Endothelial cell of umbilical vein (primary cell): ENCODE measurements around the gene APOO. TPM values are rescaled to one million over a fixed set of nuclear protein-coding genes. Genes with fewer than 3 reads are reported as not detected.

Experiments
- BruUV-seq: library from RNA; stranded (reverse); fragments of 400-500 nt; replicated peaks from 2 replicates; lab custom pipeline; 2021; lab: Mats Ljungman, UMichigan
- CTCF ChIA-PET: fragments of 300-600, 350-600 bp; sonication (Branson Sonifier 250); formaldehyde crosslinking; loops from one replicate; lab custom pipeline; 2021; ENCODE audit warnings: antibody characterized with exemption, inconsistent platforms; lab: Charles Lee
- POLR2A ChIA-PET: fragments of 300-600, 350-600 bp; sonication (Branson Sonifier 250); formaldehyde crosslinking; loops from one replicate; lab custom pipeline; 2021; ENCODE audit warnings: antibody characterized with exemption, inconsistent platforms; lab: Charles Lee
- DNase-seq: peaks from one replicate; pipeline ENCODE4 v3.0.0-alpha.2; 2011; ENCODE audit warnings: low read depth, low spot score
- FAIRE-seq: peaks from 2 replicates; lab custom pipeline; 2011; peaks lifted over from hg19 to GRCh38; lab: Jason Lieb, UNC
- H2AFZ ChIP-seq: 2 replicates; pipeline ENCODE4 v1.6.0; 2012; ENCODE audit warnings: low read depth, low read length, control low read depth, inconsistent platforms
- H3K27ac ChIP-seq: 2 replicates; pipeline ENCODE4 v1.5.1; 2011; ENCODE audit warnings: low read depth, mild to moderate bottlenecking, control low read depth, low read length, moderate library complexity; ENCODE audit not compliant: insufficient read depth
- H3K27me3 ChIP-seq, 2 experiments: 2 replicates each; pipeline versions ENCODE4 v1.6.0 to v1.6.1; 2011; ENCODE audit warnings: low read length in 2 of 2, mixed read lengths in 1 of 2; ENCODE audit not compliant: control insufficient read depth in 2 of 2, insufficient read depth in 2 of 2
- H3K36me3 ChIP-seq, 2 experiments: 2 replicates in 1 of 2; 3 replicates in 1 of 2; pipeline ENCODE4 v1.5.1; 2011; ENCODE audit warnings: low read length in 2 of 2, mild to moderate bottlenecking in 1 of 2, moderate library complexity in 1 of 2; ENCODE audit not compliant: control insufficient read depth in 2 of 2, insufficient read depth in 2 of 2; ENCODE audit errors: extremely low read depth in 1 of 2
- H3K4me1 ChIP-seq: 3 replicates; pipeline ENCODE4 v1.5.1; 2011; ENCODE audit warnings: mild to moderate bottlenecking, low read length; ENCODE audit not compliant: control insufficient read depth, insufficient read depth; ENCODE audit errors: extremely low read depth
- H3K4me2 ChIP-seq: 2 replicates; pipeline ENCODE4 v1.6.1; 2011; ENCODE audit warnings: low read length, control low read depth, mixed read lengths; ENCODE audit not compliant: insufficient read depth
- H3K4me3 ChIP-seq, 3 experiments: fragments of 200-600 bp in 1 of 3; sonication (generic), shearing (Covaris generic) in 1 of 3; replicated peaks in 1 of 3; 2 replicates each; pipeline ENCODE4 v1.5.1; 2011 to 2016; ENCODE audit warnings: control low read depth in 3 of 3, low read length in 3 of 3, mild to moderate bottlenecking in 2 of 3, inconsistent platforms in 1 of 3, low read depth in 1 of 3, moderate library complexity in 1 of 3; ENCODE audit not compliant: insufficient read depth in 1 of 3
- H3K79me2 ChIP-seq: 2 replicates; pipeline ENCODE4 v1.6.0; 2012; ENCODE audit warnings: low read length, inconsistent platforms; ENCODE audit not compliant: control insufficient read depth, insufficient read depth
- H3K9ac ChIP-seq: replicated peaks from 2 replicates; pipeline ENCODE3; 2011; ENCODE audit warnings: low read length, control low read depth; ENCODE audit not compliant: insufficient read depth; ENCODE audit errors: extremely low read depth
- H3K9me1 ChIP-seq: replicated peaks from 3 replicates; pipeline ENCODE4 v1.6.0; 2011; ENCODE audit warnings: mild to moderate bottlenecking, low read length; ENCODE audit not compliant: control insufficient read depth, insufficient read depth; ENCODE audit errors: extremely low read depth
- H3K9me3 ChIP-seq: replicated peaks from 2 replicates; pipeline ENCODE4 v1.5.1; 2012; ENCODE audit warnings: low read length, inconsistent platforms; ENCODE audit not compliant: control insufficient read depth, insufficient read depth
- H4K20me1 ChIP-seq: replicated peaks from 2 replicates; pipeline ENCODE3; 2011; ENCODE audit warnings: mild to moderate bottlenecking, low read length; ENCODE audit not compliant: control insufficient read depth, insufficient read depth; ENCODE audit errors: extremely low read depth
- EZH2 ChIP-seq: IDR thresholded peaks from 2 replicates; pipeline ENCODE4 v1.6.1; 2012; ENCODE audit warnings: borderline replicate concordance, low read depth, mild to moderate bottlenecking, moderate library complexity, low read length, inconsistent platforms; ENCODE audit not compliant: severe bottlenecking
- FOS ChIP-seq: IDR thresholded peaks from 2 replicates; pipeline ENCODE4 v1.6.1; 2011; ENCODE audit warnings: mild to moderate bottlenecking, low read length, moderate library complexity, borderline replicate concordance; ENCODE audit not compliant: insufficient read depth
- GATA2 ChIP-seq: IDR thresholded peaks from 2 replicates; pipeline ENCODE4 v1.7.0; 2011; ENCODE audit warnings: low read depth, mild to moderate bottlenecking, moderate library complexity, mixed read lengths, low read length; ENCODE audit not compliant: insufficient read length, insufficient read depth
- JUN ChIP-seq: IDR thresholded peaks from 2 replicates; pipeline ENCODE4 v1.6.1; 2011; ENCODE audit warnings: borderline replicate concordance, low read depth; ENCODE audit not compliant: insufficient read length, insufficient read depth
- MYC ChIP-seq: IDR thresholded peaks from one replicate; pipeline ENCODE4 v1.6.1; 2011; ENCODE audit warnings: mild to moderate bottlenecking, low read depth, low read length
- POLR2A ChIP-seq: IDR thresholded peaks from 2 replicates; pipeline ENCODE4 v1.6.1; 2012; ENCODE audit warnings: low read depth, mild to moderate bottlenecking, control low read depth, low read length
- POLR2AphosphoS5 ChIP-seq: IDR thresholded peaks from 2 replicates; pipeline ENCODE4 v1.6.1; 2012; ENCODE audit warnings: low read depth, mild to moderate bottlenecking, control low read depth, low read length, moderate library complexity; ENCODE audit not compliant: insufficient read depth
- dilution Hi-C: fragments of 300-500 bp; cut with MboI; formaldehyde crosslinking; loops from one replicate; pipeline ENCODE4 v1.15.0; 2019; ENCODE audit warnings: low sequenced_read_pairs; ENCODE audit not compliant: extremely low pct_ligation_motif_present
- intact Hi-C: fragments of 100-400 bp; cut with micrococcal nuclease; formaldehyde crosslinking; loops from one replicate; pipeline ENCODE4 v1.10.0; 2022
- polyA plus RNA-seq, 4 experiments: library from polyadenylated mRNA; depleted of rRNA in 3 of 4; stranded (reverse) in 3 of 4; unstranded in 1 of 4; fragments of >200 nt; gene quantifications; 2 replicates each; pipeline versions ENCODE4 v1.2.1 to v1.2.3, GENCODE V29; 2011 to 2012; ENCODE audit warnings: missing spikeins in 1 of 4
- total RNA-seq: library from RNA; stranded (reverse); gene quantifications from 2 replicates; pipeline ENCODE4 v1.2.3, GENCODE V29; 2021
- TF ChIP-seq, protein P1 (sequence below): IDR thresholded peaks from 2 replicates; pipeline ENCODE4 v1.6.1; 2011; ENCODE audit not compliant: insufficient read depth, insufficient read length
- TF ChIP-seq, protein P2 (sequence below), 2 donors: IDR thresholded peaks; 1 replicate in 1 of 2; 2 replicates in 1 of 2; pipeline ENCODE4 v1.5.1; 2011; ENCODE audit warnings: low read length in 2 of 2, mild to moderate bottlenecking in 2 of 2, moderate library complexity in 2 of 2, control low read depth in 1 of 2, inconsistent platforms in 1 of 2, low read depth in 1 of 2; ENCODE audit not compliant: insufficient read depth in 1 of 2; ENCODE audit errors: extremely low read depth in 1 of 2

APOO gene
- total and polyA plus RNA-seq, 2 donors (not counting 3 experiments of a cell fraction or from before 2014, with no cell fraction given): 9.8 to 24.3 TPM

DNA sequence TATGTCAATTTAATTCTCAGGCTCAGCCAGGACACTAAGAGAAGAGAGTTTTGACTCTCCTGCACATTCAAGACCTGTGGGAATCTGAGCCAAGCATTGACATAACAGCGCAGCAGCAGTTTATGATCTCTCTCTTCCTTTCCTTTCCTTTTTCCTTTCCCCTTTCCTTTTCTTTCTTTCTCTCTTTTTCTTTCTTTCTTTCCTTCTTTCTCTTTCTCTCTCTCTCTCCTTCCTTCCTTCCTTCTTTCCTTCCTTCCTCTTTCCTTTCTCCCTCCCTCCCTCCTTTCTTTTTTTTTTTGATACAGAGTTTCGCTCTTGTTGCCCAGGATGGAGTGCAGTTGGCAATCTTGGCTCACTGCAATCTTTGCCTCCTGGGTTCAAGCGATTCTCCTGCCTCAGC, 103.2 kb downstream of the APOO start:
- Histone ChIP-seq H3K4me1 (peaks cover 29% of the 10 kb centered on the region), H3K27me3 (no peaks in the 10 kb centered on the region), H3K9me3 (no peaks in the 10 kb centered on the region), H3K36me3 (no peaks in the 10 kb centered on the region), H2AFZ (no peak overlapping the region), H3K79me2 (no peaks in the 10 kb centered on the region), H3K9me1 (no peaks in the 10 kb centered on the region), H4K20me1 (no peaks in the 10 kb centered on the region), H3K27ac (peak overlapping the region; percentile 74), H3K4me3 (no peak overlapping the region), H3K4me2 (peak overlapping the region; percentile 59), H3K9ac (peak overlapping the region; percentile 63)
- no peak for FAIRE-seq
- dilution Hi-C loops (no loop called here), intact Hi-C loops (loop anchor here (1.0 kb wide), 2 partner anchors 21 to 97 kb away; partner anchors contain the start of gene SAT1)
- DNase-seq: no peak
- TSS peak; percentile 77 for BruUV-seq
- CTCF ChIA-PET: interaction anchor here (2.5 kb wide), 1 partner anchor 97 kb away, joined by 17 read pairs; no protein-coding TSS in a partner anchor
- TF ChIP-seq, protein P1, sequence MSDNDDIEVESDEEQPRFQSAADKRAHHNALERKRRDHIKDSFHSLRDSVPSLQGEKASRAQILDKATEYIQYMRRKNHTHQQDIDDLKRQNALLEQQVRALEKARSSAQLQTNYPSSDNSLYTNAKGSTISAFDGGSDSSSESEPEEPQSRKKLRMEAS: no peak
- no peak for TF ChIP-seq EZH2
- no peak for TF ChIP-seq POLR2A
- TF ChIP-seq GATA2: no peak
- TF ChIP-seq JUN: no peak
- no peak for TF ChIP-seq FOS
- TF ChIP-seq MYC: no peak
- TF ChIP-seq, protein P2, sequence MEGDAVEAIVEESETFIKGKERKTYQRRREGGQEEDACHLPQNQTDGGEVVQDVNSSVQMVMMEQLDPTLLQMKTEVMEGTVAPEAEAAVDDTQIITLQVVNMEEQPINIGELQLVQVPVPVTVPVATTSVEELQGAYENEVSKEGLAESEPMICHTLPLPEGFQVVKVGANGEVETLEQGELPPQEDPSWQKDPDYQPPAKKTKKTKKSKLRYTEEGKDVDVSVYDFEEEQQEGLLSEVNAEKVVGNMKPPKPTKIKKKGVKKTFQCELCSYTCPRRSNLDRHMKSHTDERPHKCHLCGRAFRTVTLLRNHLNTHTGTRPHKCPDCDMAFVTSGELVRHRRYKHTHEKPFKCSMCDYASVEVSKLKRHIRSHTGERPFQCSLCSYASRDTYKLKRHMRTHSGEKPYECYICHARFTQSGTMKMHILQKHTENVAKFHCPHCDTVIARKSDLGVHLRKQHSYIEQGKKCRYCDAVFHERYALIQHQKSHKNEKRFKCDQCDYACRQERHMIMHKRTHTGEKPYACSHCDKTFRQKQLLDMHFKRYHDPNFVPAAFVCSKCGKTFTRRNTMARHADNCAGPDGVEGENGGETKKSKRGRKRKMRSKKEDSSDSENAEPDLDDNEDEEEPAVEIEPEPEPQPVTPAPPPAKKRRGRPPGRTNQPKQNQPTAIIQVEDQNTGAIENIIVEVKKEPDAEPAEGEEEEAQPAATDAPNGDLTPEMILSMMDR (IDR thresholded peaks at IDR 0.05; ENCODE audit: extremely low read depth in 1 of 2, insufficient read depth in 1 of 2, low read depth in 1 of 2, low read length in 2 of 2): no peak
- TF ChIP-seq POLR2AphosphoS5: no peak
- POLR2A ChIA-PET: interaction anchor here (1.7 kb wide), 1 partner anchor 21 kb away, joined by 17 read pairs; the partner anchor contains the start of gene SAT1
